ENCODE results near the gene ARMH3. TPM values are rescaled to one million over a fixed set of nuclear protein-coding genes. Genes with fewer than 3 reads are reported as not detected.

Gene ARMH3
- total RNA-seq, 1 donor from 2014 or later: 28.8 TPM

- H3K9me3 Mint-ChIP-seq (ENCODE audit: unreplicated experiment): peaks cover 11% of the 10 kb centered on the region
- DNase-seq (ENCODE audit: extremely low spot score, unreplicated experiment): no peak
- H3K4me3 Mint-ChIP-seq (ENCODE audit: unreplicated experiment): no peak overlapping the region
- peaks cover 22% of the 10 kb centered on the region for H3K36me3 Mint-ChIP-seq (ENCODE audit: unreplicated experiment)
- no peak for TF ChIP-seq CTCF (IDR thresholded peaks at IDR 0.05)
- no peaks in the 10 kb centered on the region for H3K27me3 Mint-ChIP-seq (ENCODE audit: unreplicated experiment)
- no peak overlapping the region for H3K27ac Mint-ChIP-seq (ENCODE audit: unreplicated experiment)
- no peaks in the 10 kb centered on the region for H3K4me1 Mint-ChIP-seq (ENCODE audit: unreplicated experiment)
Observed at GRCh38 chr10:101859530-101859929, 196.4 kb downstream of the ARMH3 start.

GRCh38 chr10:101858723-101859500, 197.1 kb downstream of the ARMH3 start:
- Mint-ChIP-seq H3K9me3 (ENCODE audit: unreplicated experiment) (peaks cover 11% of the 10 kb centered on the region), H3K27ac (ENCODE audit: unreplicated experiment) (no peak overlapping the region), H3K4me3 (ENCODE audit: unreplicated experiment) (no peak overlapping the region), H3K4me1 (ENCODE audit: unreplicated experiment) (no peaks in the 10 kb centered on the region), H3K27me3 (ENCODE audit: unreplicated experiment) (no peaks in the 10 kb centered on the region), H3K36me3 (ENCODE audit: unreplicated experiment) (peaks cover 22% of the 10 kb centered on the region)
- no peak for TF ChIP-seq CTCF (IDR thresholded peaks at IDR 0.05)
- DNase-seq (ENCODE audit: extremely low spot score, unreplicated experiment): no peak

GRCh38 chr10:101857802-101858476, 198.0 kb downstream of the ARMH3 start:
- TF ChIP-seq CTCF (IDR thresholded peaks at IDR 0.05): no peak
- H3K27me3 Mint-ChIP-seq (ENCODE audit: unreplicated experiment): no peaks in the 10 kb centered on the region
- peaks cover 11% of the 10 kb centered on the region for H3K9me3 Mint-ChIP-seq (ENCODE audit: unreplicated experiment)
- no peak overlapping the region for H3K4me3 Mint-ChIP-seq (ENCODE audit: unreplicated experiment)
- peaks cover 19% of the 10 kb centered on the region for H3K36me3 Mint-ChIP-seq (ENCODE audit: unreplicated experiment)
- DNase-seq (ENCODE audit: extremely low spot score, unreplicated experiment): no peak
- no peak overlapping the region for H3K27ac Mint-ChIP-seq (ENCODE audit: unreplicated experiment)
- no peaks in the 10 kb centered on the region for H3K4me1 Mint-ChIP-seq (ENCODE audit: unreplicated experiment)

- no peak for DNase-seq (ENCODE audit: extremely low spot score, unreplicated experiment)
- Mint-ChIP-seq H3K27me3 (ENCODE audit: unreplicated experiment) (no peaks in the 10 kb centered on the region), H3K36me3 (ENCODE audit: unreplicated experiment) (peaks cover 14% of the 10 kb centered on the region), H3K9me3 (ENCODE audit: unreplicated experiment) (peaks cover 11% of the 10 kb centered on the region), H3K4me3 (ENCODE audit: unreplicated experiment) (no peak overlapping the region), H3K27ac (ENCODE audit: unreplicated experiment) (no peak overlapping the region), H3K4me1 (ENCODE audit: unreplicated experiment) (no peaks in the 10 kb centered on the region)
- TF ChIP-seq CTCF (IDR thresholded peaks at IDR 0.05): no peak
Observed at GRCh38 chr10:101856626-101857025, 199.3 kb downstream of the ARMH3 start.

- H3K9me3 Mint-ChIP-seq (ENCODE audit: unreplicated experiment): no peaks in the 10 kb centered on the region
Observed at GRCh38 chr10:101851411-101852116, 204.4 kb downstream of the ARMH3 start.

More at GRCh38 chr10:101851411-101852116, 204.4 kb downstream of the ARMH3 start:
- Mint-ChIP-seq H3K27ac (ENCODE audit: unreplicated experiment) (no peak overlapping the region), H3K4me1 (ENCODE audit: unreplicated experiment) (peaks cover 12% of the 10 kb centered on the region), H3K36me3 (ENCODE audit: unreplicated experiment) (peaks cover 5% of the 10 kb centered on the region), H3K4me3 (ENCODE audit: unreplicated experiment) (no peak overlapping the region), H3K27me3 (ENCODE audit: unreplicated experiment) (no peaks in the 10 kb centered on the region)
- TF ChIP-seq CTCF (IDR thresholded peaks at IDR 0.05): no peak
- DNase-seq (ENCODE audit: extremely low spot score, unreplicated experiment): no peak
